ENCODE measurements around the gene PLCG1. TPM values are rescaled to one million over a fixed set of nuclear protein-coding genes. Genes with fewer than 3 reads are reported as not detected.
A peak's percentile ranks its signal among the peaks of the same experiment; 100 is the strongest.

Gene PLCG1
- total RNA-seq, 2 donors from 2014 or later = 40.0 to 87.7 TPM

GRCh38 chr20:41217422-41217821 lies 80.1 kb downstream of the PLCG1 start:
- TF ChIP-seq POLR2A (IDR thresholded peaks at IDR 0.05) = no peak
- ATAC-seq (no peak), DNase-seq (no peak)
- no peaks in the 10 kb centered on the region for H3K27me3 ChIP-seq
- H3K4me3 ChIP-seq = no peak overlapping the region
- 79 to 82% methylated on average over 5 of the region's 5 CpGs for WGBS, 2 donors
- no peaks in the 10 kb centered on the region for H3K36me3 ChIP-seq (replicated peaks in 1 of 2; ENCODE audit: insufficient read depth in 1 of 2, low read depth in 2 of 2)
- peaks cover 4% of the 10 kb centered on the region for H3K4me1 ChIP-seq
- H3K27ac ChIP-seq = no peak overlapping the region
- no peaks in the 10 kb centered on the region for H3K9me3 ChIP-seq
- intact Hi-C loops (cut with DNase I) = no loop called here

- DNase-seq (no peak), ATAC-seq (no peak)
- Histone ChIP-seq H3K27ac (no peak overlapping the region), H3K36me3 (replicated peaks in 1 of 2; ENCODE audit: insufficient read depth in 1 of 2, low read depth in 2 of 2) (no peaks in the 10 kb centered on the region), H3K27me3 (no peaks in the 10 kb centered on the region), H3K9me3 (no peaks in the 10 kb centered on the region), H3K4me3 (no peak overlapping the region), H3K4me1 (peaks cover 9% of the 10 kb centered on the region)
- TF ChIP-seq CTCF (IDR thresholded peaks at IDR 0.05) (no peak), POLR2A (IDR thresholded peaks at IDR 0.05) (no peak)
- intact Hi-C loops (cut with DNase I) = no loop called here
- 96 to 97% methylated on average over 2 of the region's 2 CpGs for WGBS, 2 donors
Observed at GRCh38 chr20:41218466-41218865, 81.1 kb downstream of the PLCG1 start.

- H3K27ac ChIP-seq = no peak overlapping the region
- H3K9me3 ChIP-seq = no peaks in the 10 kb centered on the region
- no peaks in the 10 kb centered on the region for H3K27me3 ChIP-seq
- ATAC-seq = no peak
- WGBS, 2 donors = 88 to 95% methylated on average over 2 of the region's 2 CpGs
- no peaks in the 10 kb centered on the region for H3K36me3 ChIP-seq (replicated peaks in 1 of 2; ENCODE audit: insufficient read depth in 1 of 2, low read depth in 2 of 2)
- no peak for TF ChIP-seq CTCF (IDR thresholded peaks at IDR 0.05)
- no peak for TF ChIP-seq POLR2A (IDR thresholded peaks at IDR 0.05)
- intact Hi-C loops (cut with DNase I) = no loop called here
- H3K4me3 ChIP-seq = no peak overlapping the region
- DNase-seq = no peak
- peaks cover 9% of the 10 kb centered on the region for H3K4me1 ChIP-seq
Observed at GRCh38 chr20:41219824-41220223, 82.5 kb downstream of the PLCG1 start.

GRCh38 chr20:41221614-41222218 lies 84.4 kb downstream of the PLCG1 start:
- TF ChIP-seq CTCF (IDR thresholded peaks at IDR 0.05) (no peak), POLR2A (IDR thresholded peaks at IDR 0.05) (no peak)
- no peaks in the 10 kb centered on the region for H3K9me3 ChIP-seq
- peaks cover 11% of the 10 kb centered on the region for H3K4me1 ChIP-seq
- no peaks in the 10 kb centered on the region for H3K36me3 ChIP-seq (replicated peaks in 1 of 2; ENCODE audit: insufficient read depth in 1 of 2, low read depth in 2 of 2)
- no peaks in the 10 kb centered on the region for H3K27me3 ChIP-seq
- DNase-seq (no peak), ATAC-seq (no peak)
- intact Hi-C loops (cut with DNase I) = no loop called here
- WGBS, 2 donors = 85 to 94% methylated on average over 5 of the region's 5 CpGs
- no peak overlapping the region for H3K4me3 ChIP-seq
- no peak overlapping the region for H3K27ac ChIP-seq

- H3K4me1 ChIP-seq = peaks cover 14% of the 10 kb centered on the region
- DNase-seq = no peak
- H3K36me3 ChIP-seq (replicated peaks in 1 of 2; ENCODE audit: insufficient read depth in 1 of 2, low read depth in 2 of 2) = no peaks in the 10 kb centered on the region
- no peaks in the 10 kb centered on the region for H3K9me3 ChIP-seq
- H3K4me3 ChIP-seq = no peak overlapping the region
- H3K27me3 ChIP-seq = no peaks in the 10 kb centered on the region
- peak overlapping the region in 1 of 4 donors; percentile 44 for H3K27ac ChIP-seq
- 83 to 97% methylated on average over 1 of the region's 1 CpG for WGBS, 2 donors
- intact Hi-C loops (cut with DNase I) = no loop called here
- no peak for TF ChIP-seq POLR2A (IDR thresholded peaks at IDR 0.05)
- no peak for TF ChIP-seq CTCF (IDR thresholded peaks at IDR 0.05)
- ATAC-seq = no peak
Observed at GRCh38 chr20:41222296-41222695, 85.0 kb downstream of the PLCG1 start.

Data from body of pancreas (tissue), 4 donors.